Measurements from ENCODE around the gene CDKAL1.
"Not testable (repeated sequence)": the region's sequence is repeated elsewhere in the genome, so short reads cannot be mapped to it uniquely, and the experiment has no call there.

Gene CDKAL1

GRCh38 chr6:21082091-21082490, 547.8 kb downstream of the CDKAL1 start:
- in situ Hi-C loops (cut with MboI; ENCODE audit: low sequenced_read_pairs, unreplicated experiment): no loop called here
- no peak for DNase-seq (ENCODE audit: low spot score)
- TF ChIP-seq CTCF (IDR thresholded peaks at IDR 0.05; ENCODE audit: borderline replicate concordance, control extremely low read depth, extremely low read depth, insufficient read depth, missing control alignments): no peak

- TF ChIP-seq CTCF (IDR thresholded peaks at IDR 0.05; ENCODE audit: borderline replicate concordance, control extremely low read depth, extremely low read depth, insufficient read depth, missing control alignments): no peak
- no peak for DNase-seq (ENCODE audit: low spot score)
- in situ Hi-C loops (cut with MboI; ENCODE audit: low sequenced_read_pairs, unreplicated experiment): no loop called here
These were observed 549.5 kb downstream of the CDKAL1 start for GRCh38 chr6:21083708-21084107.

GRCh38 chr6:21084656-21085055, 550.4 kb downstream of the CDKAL1 start:
- in situ Hi-C loops (cut with MboI; ENCODE audit: low sequenced_read_pairs, unreplicated experiment): no loop called here
- DNase-seq (ENCODE audit: low spot score): no peak

GRCh38 chr6:21085211-21085610, 551.0 kb downstream of the CDKAL1 start:
- in situ Hi-C loops (cut with MboI; ENCODE audit: low sequenced_read_pairs, unreplicated experiment): no loop called here
- no peak for TF ChIP-seq CTCF (IDR thresholded peaks at IDR 0.05; ENCODE audit: borderline replicate concordance, control extremely low read depth, extremely low read depth, insufficient read depth, missing control alignments)
- DNase-seq (ENCODE audit: low spot score): no peak

More at GRCh38 chr6:21084656-21085055, 550.4 kb downstream of the CDKAL1 start:
- no peak for TF ChIP-seq CTCF (IDR thresholded peaks at IDR 0.05; ENCODE audit: borderline replicate concordance, control extremely low read depth, extremely low read depth, insufficient read depth, missing control alignments)

- no peak for DNase-seq (ENCODE audit: low spot score)
- no peak for TF ChIP-seq CTCF (IDR thresholded peaks at IDR 0.05; ENCODE audit: borderline replicate concordance, control extremely low read depth, extremely low read depth, insufficient read depth, missing control alignments)
- in situ Hi-C loops (cut with MboI; ENCODE audit: low sequenced_read_pairs, unreplicated experiment): no loop called here
These were observed 551.4 kb downstream of the CDKAL1 start for GRCh38 chr6:21085643-21086042.

GRCh38 chr6:21087188-21087587, 552.9 kb downstream of the CDKAL1 start:
- in situ Hi-C loops (cut with MboI; ENCODE audit: low sequenced_read_pairs, unreplicated experiment): no loop called here
- DNase-seq (ENCODE audit: low spot score): no peak
- TF ChIP-seq CTCF (IDR thresholded peaks at IDR 0.05; ENCODE audit: borderline replicate concordance, control extremely low read depth, extremely low read depth, insufficient read depth, missing control alignments): no peak

- TF ChIP-seq CTCF (IDR thresholded peaks at IDR 0.05; ENCODE audit: borderline replicate concordance, control extremely low read depth, extremely low read depth, insufficient read depth, missing control alignments): no peak
- in situ Hi-C loops (cut with MboI; ENCODE audit: low sequenced_read_pairs, unreplicated experiment): no loop called here
- no peak for DNase-seq (ENCODE audit: low spot score)
These were observed 557.2 kb downstream of the CDKAL1 start for GRCh38 chr6:21091411-21091810.

GRCh38 chr6:21092231-21092772, 558.0 kb downstream of the CDKAL1 start:
- in situ Hi-C loops (cut with MboI; ENCODE audit: low sequenced_read_pairs, unreplicated experiment); DNase-seq (ENCODE audit: low spot score): not testable (repeated sequence)
